GM12878 (cell line): Measurements from ENCODE around the gene SPG7. TPM values are rescaled to one million over a fixed set of nuclear protein-coding genes. Genes with fewer than 3 reads are reported as not detected.

Source experiments
- ATAC-seq: fragments of 200-7000 bp; cut with Tn5 transposase; 3 replicates; pipeline ENCODE4 v1.9.1; 2020; ENCODE audit warnings: mild to moderate bottlenecking, moderate library complexity
- BruUV-seq: library from RNA; stranded (reverse); fragments of 400-500 nt; replicated peaks from 2 replicates; lab custom pipeline; 2021; lab: Mats Ljungman, UMichigan
- CTCF ChIA-PET: fragments of 300-600 bp; sonication (Branson Sonifier 250); formaldehyde crosslinking; extraction: SDS; loops from one replicate; lab custom pipeline; 2021; ENCODE audit warnings: inconsistent platforms; lab: Yijun Ruan, JAX
- POLR2A ChIA-PET: fragments of 350-600 bp; formaldehyde crosslinking; extraction: SDS; loops from one replicate; lab custom pipeline; 2021; ENCODE audit warnings: inconsistent platforms; lab: Charles Lee
- RAD21 ChIA-PET: fragments of 300-600 bp; sonication (Branson Sonifier 250); formaldehyde crosslinking; loops from one replicate; lab custom pipeline; 2023; ENCODE audit warnings: antibody characterized with exemption; ENCODE audit not compliant: unreplicated experiment; lab: Charles Lee
- SMC1A ChIA-PET: fragments of 300-600 bp; sonication (Branson Sonifier 250); formaldehyde crosslinking; loops from one replicate; lab custom pipeline; 2023; ENCODE audit not compliant: unreplicated experiment, uncharacterized antibody; lab: Charles Lee
- DNase-seq: peaks from one replicate; pipeline ENCODE4 v3.0.0-alpha.2; 2011; ENCODE audit warnings: low read depth, low spot score
- FAIRE-seq: peaks from 3 replicates; lab custom pipeline; 2011; peaks lifted over from hg19 to GRCh38; lab: Jason Lieb, UNC
- H2AFZ ChIP-seq: 2 replicates; pipeline ENCODE4 v1.6.0; 2011; ENCODE audit warnings: low read depth, low read length, control low read depth; ENCODE audit not compliant: control insufficient read depth
- H3K27ac ChIP-seq: 2 replicates; pipeline ENCODE4 v1.5.1; 2011; ENCODE audit warnings: control low read depth; ENCODE audit not compliant: control insufficient read depth, insufficient read depth
- H3K27me3 ChIP-seq, 2 experiments: replicated peaks in 1 of 2; 2 replicates each; pipeline versions ENCODE4 v1.6.0 to v1.6.1; 2011; ENCODE audit warnings: low read length in 1 of 2; ENCODE audit not compliant: control insufficient read depth in 2 of 2, insufficient read depth in 2 of 2
- H3K36me3 ChIP-seq, 2 experiments: 2 replicates each; pipeline ENCODE4 v1.5.1; 2011; ENCODE audit warnings: low read length in 1 of 2; ENCODE audit not compliant: control insufficient read depth in 2 of 2, insufficient read depth in 2 of 2
- H3K4me1 ChIP-seq: 2 replicates; pipeline ENCODE4 v1.6.1; 2011; ENCODE audit warnings: mild to moderate bottlenecking, low read length, moderate library complexity, mixed read lengths; ENCODE audit not compliant: control insufficient read depth, insufficient read depth
- H3K4me2 ChIP-seq: 2 replicates; pipeline ENCODE4 v1.6.0; 2011; ENCODE audit warnings: control low read depth; ENCODE audit not compliant: control insufficient read depth, insufficient read depth
- H3K4me3 ChIP-seq: fragments of 200-600 bp; sonication (generic); 2 replicates; pipeline ENCODE4 v1.5.1; 2016
- H3K79me2 ChIP-seq: 2 replicates; pipeline ENCODE4 v1.6.0; 2011; ENCODE audit warnings: low read length; ENCODE audit not compliant: control insufficient read depth, insufficient read depth
- H3K9ac ChIP-seq: 2 replicates; pipeline ENCODE4 v1.8.0; 2011; ENCODE audit warnings: low read length, control low read depth, mixed read lengths; ENCODE audit not compliant: control insufficient read depth, insufficient read depth
- H3K9me3 ChIP-seq: replicated peaks from 3 replicates; pipeline ENCODE4 v1.5.1; 2011; ENCODE audit warnings: mild to moderate bottlenecking, low read length; ENCODE audit not compliant: control insufficient read depth, insufficient read depth
- H4K20me1 ChIP-seq: 2 replicates; pipeline ENCODE4 v1.6.0; 2011; ENCODE audit not compliant: control insufficient read depth, insufficient read depth
- ATF7 ChIP-seq: fragments of 450-650 bp; IDR thresholded peaks from 2 replicates; pipeline ENCODE4 v1.6.1; 2016; ENCODE audit warnings: low read depth, mild to moderate bottlenecking
- EGR1 ChIP-seq, 2 experiments: IDR thresholded peaks; 1 replicate in 1 of 2; 2 replicates in 1 of 2; pipeline ENCODE4 v1.6.1; 2011 to 2012; ENCODE audit warnings: low read depth in 2 of 2, low read length in 2 of 2, borderline replicate concordance in 1 of 2, mild to moderate bottlenecking in 1 of 2, moderate library complexity in 1 of 2
- HDAC2 ChIP-seq: fragments of 200-600 bp; sonication (generic); IDR thresholded peaks from 2 replicates; pipeline ENCODE4 v1.6.1; 2017
- HDAC6 ChIP-seq: fragments of 200-600 bp; sonication (generic); IDR thresholded peaks from one replicate; pipeline ENCODE4 v1.8.0; 2017; ENCODE audit warnings: antibody characterized with exemption; ENCODE audit not compliant: unreplicated experiment
- HDGF ChIP-seq: fragments of 450-650 bp; IDR thresholded peaks from 2 replicates; pipeline ENCODE4 v1.6.1; 2016; ENCODE audit warnings: antibody characterized with exemption
- JUNB ChIP-seq: IDR thresholded peaks from 2 replicates; pipeline ENCODE4 v1.6.1; 2016; ENCODE audit warnings: antibody characterized with exemption, mild to moderate bottlenecking
- POLR2A ChIP-seq: IDR thresholded peaks from 2 replicates; pipeline ENCODE4 v1.6.1; 2011; ENCODE audit warnings: low read depth, mild to moderate bottlenecking, low read length
- RFX5 ChIP-seq: IDR thresholded peaks from 2 replicates; pipeline ENCODE4 v1.6.1; 2011; ENCODE audit warnings: low read depth, low read length, improper control_type of control experiment
- SMAD1 ChIP-seq: fragments of 450-650 bp; IDR thresholded peaks from 2 replicates; pipeline ENCODE4 v1.6.1; 2018; ENCODE audit warnings: mild to moderate bottlenecking, low read depth; ENCODE audit not compliant: partially characterized antibody
- STAT1 ChIP-seq: fragments of 450-650 bp; conservative IDR thresholded peaks from 2 replicates; pipeline ENCODE4 v1.6.1; 2014; ENCODE audit warnings: antibody characterized with exemption, mild to moderate bottlenecking
- STAT3 ChIP-seq: IDR thresholded peaks from 2 replicates; pipeline ENCODE4 v1.6.1; 2011; ENCODE audit warnings: low read depth, low read length, improper control_type of control experiment
- WGBS: methylation state at CpG from one replicate; pipeline ENCODE4 v1.1.6; 2016; ENCODE audit warnings: low lambda C conversion rate; ENCODE audit not compliant: insufficient replicate concordance, insufficient coverage; ENCODE audit errors: missing lambda C conversion rate; 5-methylcytosine and 5-hydroxymethylcytosine counted together
- in situ Hi-C: fragments of 300-500 bp; cut with MboI; formaldehyde crosslinking; loops from 9 replicates; pipeline ENCODE4 v1.14.3; 2018; ENCODE audit warnings: mixed read lengths
- intact Hi-C: fragments of 100-400 bp; cut with micrococcal nuclease; formaldehyde crosslinking; loops from one replicate; pipeline ENCODE4 v1.14.2; 2022; ENCODE audit not compliant: unreplicated experiment
- polyA plus RNA-seq, 11 experiments: library from polyadenylated mRNA; depleted of rRNA in 4 of 11; unstranded in 6 of 11; stranded (reverse) in 5 of 11; fragments of >200 nt; fragmentation: Nextera tagmentation in 4 of 11; fragmentation: Illumina TruSeq in 1 of 11; extraction: Ambion mirVana in 4 of 11; extraction: Trizol in 1 of 11; gene quantifications; 1 replicate in 1 of 11; 2 replicates in 10 of 11; pipeline versions ENCODE4 v1.2.1 to v1.2.3, GENCODE V29; 2011 to 2016; ENCODE audit warnings: inconsistent platforms in 2 of 11, missing spikeins in 2 of 11, low read depth in 1 of 11
- total RNA-seq, 4 experiments: library from RNA; depleted of rRNA in 3 of 4; stranded (reverse); fragments of >200 nt in 3 of 4; fragmentation: Illumina TruSeq in 1 of 4; extraction: Trizol in 1 of 4; gene quantifications; 2 replicates each; pipeline versions ENCODE4 v1.2.1 to v1.2.3, GENCODE V29; 2013 to 2021
- TF ChIP-seq, protein P1 (sequence below), 3 experiments: IDR thresholded peaks in 2 of 3; conservative IDR thresholded peaks in 1 of 3; 2 replicates each; pipeline ENCODE4 v1.5.1; 2011; ENCODE audit warnings: low read depth in 3 of 3, low read length in 3 of 3, mild to moderate bottlenecking in 3 of 3, control low read depth in 2 of 3, moderate library complexity in 2 of 3, inconsistent platforms in 1 of 3, mixed read lengths in 1 of 3; ENCODE audit not compliant: control insufficient read depth in 2 of 3, insufficient read depth in 1 of 3; ENCODE audit errors: extremely low read depth in 1 of 3
- TF ChIP-seq, protein P2 (sequence below): fragments of 450-650 bp; IDR thresholded peaks from 2 replicates; pipeline ENCODE4 v1.6.1; 2014; ENCODE audit warnings: mild to moderate bottlenecking

Gene SPG7
- total and polyA plus RNA-seq, 10 of the 15 experiments (the other 5 are each of a cell fraction or from before 2014, with no cell fraction given): 5.9 to 75.9 (median 52.5) TPM

- no peak for TF ChIP-seq STAT3
- TF ChIP-seq, all 136 proteins: peak for 0
These were observed 28.2 kb downstream of the SPG7 start (continued) for GRCh38 chr16:89536371-89536770.

GRCh38 chr16:89536886-89537548, 28.8 kb downstream of the SPG7 start:
- Histone ChIP-seq H4K20me1 (no peaks in the 10 kb centered on the region), H3K9ac (no peak overlapping the region), H3K4me2 (no peak overlapping the region), H3K36me3 (peaks cover 7 to 18% of the 10 kb centered on the region in 2 experiments), H3K4me1 (no peaks in the 10 kb centered on the region; the same call in 1 of the 2 replicates), H2AFZ (no peak overlapping the region), H3K79me2 (no peaks in the 10 kb centered on the region), H3K4me3 (no peak overlapping the region), H3K9me3 (no peaks in the 10 kb centered on the region), H3K27ac (no peak overlapping the region), H3K27me3 (no peaks in the 10 kb centered on the region)
- DNase-seq: no peak
- ChIA-PET POLR2A (no interaction called here), RAD21 (no interaction called here), CTCF (interaction anchor here (0.9 kb wide), 1 partner anchor 12 kb away, joined by 5 read pairs; no protein-coding TSS in a partner anchor), SMC1A (no interaction called here)
- FAIRE-seq: no peak
- no peak for ATAC-seq
- intact Hi-C loops: no loop called here
- WGBS: 93% methylated on average over 24 of the region's 36 CpGs
- in situ Hi-C loops: no loop called here
- TF ChIP-seq STAT1: no peak
- BruUV-seq: no TSS peak

DNA sequence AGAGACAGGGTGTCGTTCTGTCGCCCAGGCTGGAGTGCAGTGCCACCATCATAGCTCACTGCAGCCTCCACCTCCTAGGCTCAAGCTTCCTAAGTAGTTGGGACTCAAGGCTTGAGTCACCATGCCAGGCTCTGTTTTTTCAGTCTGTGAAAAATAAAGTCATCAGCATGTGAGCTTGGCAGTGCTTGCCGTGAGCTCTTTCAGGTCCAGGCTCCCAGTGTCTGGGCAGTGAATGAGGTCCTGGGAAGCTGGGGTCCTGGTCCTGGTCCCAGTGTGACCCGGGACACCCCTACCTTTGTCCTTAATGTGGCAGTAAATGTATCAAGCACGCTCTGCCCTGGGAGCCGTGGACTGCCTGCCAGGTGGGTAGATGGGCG, 29.3 kb downstream of the SPG7 start:
- H3K4me3 ChIP-seq: no peak overlapping the region
- intact Hi-C loops (no loop called here), in situ Hi-C loops (no loop called here)
- ChIA-PET CTCF (interaction anchor here (0.6 to 0.9 kb wide), 2 partner anchors 12 to 27 kb away, joined by 3 to 5 read pairs; no protein-coding TSS in a partner anchor), RAD21 (no interaction called here), POLR2A (no interaction called here), SMC1A (no interaction called here)
- H3K9me3 ChIP-seq: no peaks in the 10 kb centered on the region
- no peak overlapping the region for H2AFZ ChIP-seq
- no peaks in the 10 kb centered on the region for H3K27me3 ChIP-seq
- TF ChIP-seq EGR1 (IDR thresholded peaks at IDR 0.05; ENCODE audit: borderline replicate concordance in 1 of 2, low read depth in 2 of 2, low read length in 2 of 2) (no peak), HDAC6 (no peak), SMAD1 (no peak), HDGF (no peak), ATF7 (no peak), RFX5 (no peak), POLR2A (no peak), HDAC2 (no peak), JUNB (no peak)
- TF ChIP-seq, protein P1, sequence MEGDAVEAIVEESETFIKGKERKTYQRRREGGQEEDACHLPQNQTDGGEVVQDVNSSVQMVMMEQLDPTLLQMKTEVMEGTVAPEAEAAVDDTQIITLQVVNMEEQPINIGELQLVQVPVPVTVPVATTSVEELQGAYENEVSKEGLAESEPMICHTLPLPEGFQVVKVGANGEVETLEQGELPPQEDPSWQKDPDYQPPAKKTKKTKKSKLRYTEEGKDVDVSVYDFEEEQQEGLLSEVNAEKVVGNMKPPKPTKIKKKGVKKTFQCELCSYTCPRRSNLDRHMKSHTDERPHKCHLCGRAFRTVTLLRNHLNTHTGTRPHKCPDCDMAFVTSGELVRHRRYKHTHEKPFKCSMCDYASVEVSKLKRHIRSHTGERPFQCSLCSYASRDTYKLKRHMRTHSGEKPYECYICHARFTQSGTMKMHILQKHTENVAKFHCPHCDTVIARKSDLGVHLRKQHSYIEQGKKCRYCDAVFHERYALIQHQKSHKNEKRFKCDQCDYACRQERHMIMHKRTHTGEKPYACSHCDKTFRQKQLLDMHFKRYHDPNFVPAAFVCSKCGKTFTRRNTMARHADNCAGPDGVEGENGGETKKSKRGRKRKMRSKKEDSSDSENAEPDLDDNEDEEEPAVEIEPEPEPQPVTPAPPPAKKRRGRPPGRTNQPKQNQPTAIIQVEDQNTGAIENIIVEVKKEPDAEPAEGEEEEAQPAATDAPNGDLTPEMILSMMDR (IDR thresholded peaks at IDR 0.05 in 2 of 3, conservative IDR thresholded peaks at IDR 0.05 in 1 of 3; ENCODE audit: control insufficient read depth in 2 of 3, extremely low read depth in 1 of 3, insufficient read depth in 1 of 3, low read depth in 3 of 3, low read length in 3 of 3): no peak
- TF ChIP-seq, protein P2, sequence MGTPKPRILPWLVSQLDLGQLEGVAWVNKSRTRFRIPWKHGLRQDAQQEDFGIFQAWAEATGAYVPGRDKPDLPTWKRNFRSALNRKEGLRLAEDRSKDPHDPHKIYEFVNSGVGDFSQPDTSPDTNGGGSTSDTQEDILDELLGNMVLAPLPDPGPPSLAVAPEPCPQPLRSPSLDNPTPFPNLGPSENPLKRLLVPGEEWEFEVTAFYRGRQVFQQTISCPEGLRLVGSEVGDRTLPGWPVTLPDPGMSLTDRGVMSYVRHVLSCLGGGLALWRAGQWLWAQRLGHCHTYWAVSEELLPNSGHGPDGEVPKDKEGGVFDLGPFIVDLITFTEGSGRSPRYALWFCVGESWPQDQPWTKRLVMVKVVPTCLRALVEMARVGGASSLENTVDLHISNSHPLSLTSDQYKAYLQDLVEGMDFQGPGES: no peak
- H3K4me2 ChIP-seq: no peak overlapping the region
- peaks cover 7 to 18% of the 10 kb centered on the region in 2 experiments for H3K36me3 ChIP-seq
- no TSS peak for BruUV-seq
- no peak overlapping the region for H3K27ac ChIP-seq
- no peaks in the 10 kb centered on the region for H3K79me2 ChIP-seq
- DNase-seq (no peak), FAIRE-seq (no peak), ATAC-seq (no peak)
- no peaks in the 10 kb centered on the region for H4K20me1 ChIP-seq
- 97% methylated on average over 7 of the region's 7 CpGs for WGBS
- no peak overlapping the region for H3K9ac ChIP-seq
- no peaks in the 10 kb centered on the region; the same call in 1 of the 2 replicates for H3K4me1 ChIP-seq
